Stimulated activated CD8-positive, alpha-beta memory T cell treated with anti-CD3 and anti-CD28 coated beads, Interleukin-7, amount 100 ng/mL, for 4 hours (primary cell): ENCODE data around the gene SQSTM1.

Source experiments
- DNase-seq, 2 donors: peaks; one replicate each; pipeline ENCODE4 v3.0.0-alpha.2; 2020; ENCODE audit warnings: low read depth in 2 of 2

The SQSTM1 gene

GRCh38 chr5:179872828-179873575, 52.3 kb downstream of the SQSTM1 start:
- DNase-seq: no peak

- no peak for DNase-seq
Measured at GRCh38 chr5:179873588-179874110, 52.9 kb downstream of the SQSTM1 start.

- DNase-seq: no peak
Measured at GRCh38 chr5:179874136-179874535, 53.4 kb downstream of the SQSTM1 start.

- no peak for DNase-seq
Measured at GRCh38 chr5:179874536-179875292, 54.0 kb downstream of the SQSTM1 start.

GRCh38 chr5:179875741-179876609, 55.3 kb downstream of the SQSTM1 start:
- no peak for DNase-seq

- no peak for DNase-seq
Measured at GRCh38 chr5:179876610-179876952, 55.9 kb downstream of the SQSTM1 start.

- no peak for DNase-seq
Measured at GRCh38 chr5:179878222-179879002, 57.7 kb downstream of the SQSTM1 start.

GRCh38 chr5:179879003-179879689, 58.4 kb downstream of the SQSTM1 start:
- no peak for DNase-seq

- no peak for DNase-seq
Measured at GRCh38 chr5:179879690-179880010, 58.9 kb downstream of the SQSTM1 start.

GRCh38 chr5:179880066-179880650, 59.5 kb downstream of the SQSTM1 start:
- DNase-seq: no peak

- no peak for DNase-seq
Measured at GRCh38 chr5:179880848-179881590, 60.3 kb downstream of the SQSTM1 start.

- DNase-seq: no peak
Measured at GRCh38 chr5:179882338-179882737, 61.6 kb downstream of the SQSTM1 start.

GRCh38 chr5:179883163-179883562, 62.5 kb downstream of the SQSTM1 start:
- DNase-seq: no peak

- DNase-seq: no peak
Measured at GRCh38 chr5:179885491-179886090, 64.9 kb downstream of the SQSTM1 start.

GRCh38 chr5:179886190-179886911, 65.6 kb downstream of the SQSTM1 start:
- DNase-seq: no peak

GRCh38 chr5:179887095-179887494, 66.4 kb downstream of the SQSTM1 start:
- DNase-seq: no peak
